ENCODE measurements around the gene KCNE3. TPM values are rescaled to one million over a fixed set of nuclear protein-coding genes. Genes with fewer than 3 reads are reported as not detected.

KCNE3 gene
- total and polyA plus RNA-seq, 10 of the 15 experiments (the other 5 are each of a cell fraction or from before 2014, with no cell fraction given): not detected

DNA sequence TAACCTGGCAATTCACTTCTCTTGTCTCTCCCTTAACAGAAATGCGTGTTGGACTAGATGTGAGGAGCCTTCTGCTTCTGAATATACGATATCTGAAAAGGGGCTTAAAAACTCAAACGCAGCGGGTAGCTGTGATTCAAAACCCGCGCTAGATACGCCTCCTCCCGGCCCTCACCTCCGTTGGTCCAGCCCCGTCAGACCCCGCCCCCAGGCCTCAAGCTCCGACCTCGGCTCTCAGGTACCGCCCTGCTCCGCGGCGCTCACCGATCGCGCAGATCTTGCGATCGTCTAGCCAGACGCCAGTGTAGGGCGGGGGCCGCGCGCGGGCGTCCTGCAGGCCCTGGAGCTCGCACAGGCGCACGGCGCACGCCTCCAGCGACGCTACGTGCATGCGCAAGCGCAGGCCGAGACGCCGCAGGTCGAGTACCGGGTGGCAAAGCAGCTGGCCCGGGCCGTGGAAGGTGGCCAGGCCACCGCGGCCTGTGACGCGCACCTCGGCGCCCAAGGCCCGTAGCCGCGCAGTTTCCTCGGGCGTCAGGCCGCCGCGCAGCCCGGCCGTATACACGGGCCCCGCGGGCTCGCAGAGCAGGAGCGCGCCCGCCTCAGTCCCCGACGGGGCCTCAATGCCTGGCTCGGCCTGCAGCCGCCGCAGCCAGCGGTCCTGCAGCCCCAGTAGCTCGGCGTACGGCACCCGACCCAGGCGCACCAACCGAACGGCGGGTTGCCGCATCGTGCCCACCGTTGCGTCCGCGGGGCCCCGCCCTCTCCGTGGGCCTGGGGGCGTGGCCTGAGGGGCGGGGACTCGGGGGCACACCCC, 25.8 kb upstream of the KCNE3 start, which contains the start of gene LIPT2 (continued):
- TF ChIP-seq REST (IDR thresholded peaks at IDR 0.05; ENCODE audit: low read depth, low read length): no peak
- no peak for TF ChIP-seq ZNF384 (IDR thresholded peaks at IDR 0.05; ENCODE audit: borderline replicate concordance, low read depth, low read length)
- no peak for TF ChIP-seq MTA2 (IDR thresholded peaks at IDR 0.05; ENCODE audit: low read depth)
- TF ChIP-seq NBN (IDR thresholded peaks at IDR 0.05): peak; percentile 63; the same call in 1 of the 2 replicates
- TF ChIP-seq NFXL1 (IDR thresholded peaks at IDR 0.05; ENCODE audit: borderline replicate concordance): peak; percentile 54; the same call in 1 of the 2 replicates
- peak; percentile 79 for TF ChIP-seq NR2F1 (conservative IDR thresholded peaks at IDR 0.05)
- TF ChIP-seq CREM (IDR thresholded peaks at IDR 0.05; ENCODE audit: low read depth): peak; percentile 87
- TF ChIP-seq CEBPZ (IDR thresholded peaks at IDR 0.05; ENCODE audit: low read depth, low read length): no peak
- no peak for TF ChIP-seq BRCA1 (IDR thresholded peaks at IDR 0.05; ENCODE audit: low read depth, low read length)
- TF ChIP-seq BCL3 (IDR thresholded peaks at IDR 0.05; ENCODE audit: borderline replicate concordance, insufficient read depth, low read depth, low read length, poor library complexity, severe bottlenecking): no peak
- TF ChIP-seq KLF5 (IDR thresholded peaks at IDR 0.05; ENCODE audit: partially characterized antibody): peak; percentile 92
- 0 out of 2 replicates have a peak, but pooled peaks have one; percentile 25 for TF ChIP-seq MEF2A (IDR thresholded peaks at IDR 0.05; ENCODE audit: insufficient read depth, low read depth, low read length)
- TF ChIP-seq YY1 (IDR thresholded peaks at IDR 0.05; ENCODE audit: low read depth, low read length): peak; percentile 50; the same call in 1 of the 2 replicates
- TF ChIP-seq, protein P1, sequence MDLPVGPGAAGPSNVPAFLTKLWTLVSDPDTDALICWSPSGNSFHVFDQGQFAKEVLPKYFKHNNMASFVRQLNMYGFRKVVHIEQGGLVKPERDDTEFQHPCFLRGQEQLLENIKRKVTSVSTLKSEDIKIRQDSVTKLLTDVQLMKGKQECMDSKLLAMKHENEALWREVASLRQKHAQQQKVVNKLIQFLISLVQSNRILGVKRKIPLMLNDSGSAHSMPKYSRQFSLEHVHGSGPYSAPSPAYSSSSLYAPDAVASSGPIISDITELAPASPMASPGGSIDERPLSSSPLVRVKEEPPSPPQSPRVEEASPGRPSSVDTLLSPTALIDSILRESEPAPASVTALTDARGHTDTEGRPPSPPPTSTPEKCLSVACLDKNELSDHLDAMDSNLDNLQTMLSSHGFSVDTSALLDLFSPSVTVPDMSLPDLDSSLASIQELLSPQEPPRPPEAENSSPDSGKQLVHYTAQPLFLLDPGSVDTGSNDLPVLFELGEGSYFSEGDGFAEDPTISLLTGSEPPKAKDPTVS (IDR thresholded peaks at IDR 0.05; ENCODE audit: low read depth, low read length): no peak
